HG03378 (cell line): ENCODE results near the gene PPIE.

Experiments used
- ATAC-seq: cut with Tn5 transposase; IDR thresholded peaks from one replicate; pipeline ENCODE4 v1.9.1; 2021; ENCODE audit warnings: mild to moderate bottlenecking, moderate library complexity; ENCODE audit not compliant: unreplicated experiment

The PPIE gene

GRCh38 chr1:39738622-39739366 is at the start of gene PPIE:
Gene PPIE, plus strand, starts transcription at chr1:39738882. Its CDS starts 19 bp downstream, at chr1:39738901.
- no peak for ATAC-seq

GRCh38 chr1:39689214-39689613 is 49.5 kb upstream of the PPIE start:
- no peak for ATAC-seq

- no peak for ATAC-seq
Observed at GRCh38 chr1:39689635-39690034, 49.0 kb upstream of the PPIE start.

- ATAC-seq: no peak
Observed at GRCh38 chr1:39690225-39690624, 48.5 kb upstream of the PPIE start.

GRCh38 chr1:39690794-39691382 is 47.8 kb upstream of the PPIE start:
- no peak for ATAC-seq

GRCh38 chr1:39691383-39692151 is 47.1 kb upstream of the PPIE start, which contains the start of gene HPCAL4:
Gene HPCAL4, minus strand, starts transcription at chr1:39691433. Its CDS starts 6,830 bp downstream, at chr1:39684603.
- ATAC-seq: peak; percentile 85

GRCh38 chr1:39692152-39693074 is 46.3 kb upstream of the PPIE start:
- no peak for ATAC-seq

GRCh38 chr1:39694026-39694425 is 44.7 kb upstream of the PPIE start:
- ATAC-seq: no peak

- ATAC-seq: no peak
Observed at GRCh38 chr1:39695016-39695415, 43.7 kb upstream of the PPIE start.

GRCh38 chr1:39696448-39696847 is 42.2 kb upstream of the PPIE start:
- no peak for ATAC-seq

- no peak for ATAC-seq
Observed at GRCh38 chr1:39698568-39698967, 40.1 kb upstream of the PPIE start.

GRCh38 chr1:39699419-39699818 is 39.3 kb upstream of the PPIE start:
- no peak for ATAC-seq

GRCh38 chr1:39700348-39700747 is 38.3 kb upstream of the PPIE start:
- no peak for ATAC-seq

- ATAC-seq: no peak
Observed at GRCh38 chr1:39701049-39701439, 37.6 kb upstream of the PPIE start.

GRCh38 chr1:39704757-39705156 is 33.9 kb upstream of the PPIE start:
- ATAC-seq: no peak

GRCh38 chr1:39707506-39707905 is 31.2 kb upstream of the PPIE start:
- ATAC-seq: no peak

GRCh38 chr1:39711104-39711965 is 27.3 kb upstream of the PPIE start:
- ATAC-seq: no peak

GRCh38 chr1:39711966-39712340 is 26.7 kb upstream of the PPIE start:
- no peak for ATAC-seq

GRCh38 chr1:39713557-39713956 is 25.1 kb upstream of the PPIE start:
- ATAC-seq: no peak

GRCh38 chr1:39717809-39718208 is 20.9 kb upstream of the PPIE start:
- no peak for ATAC-seq
